ENCODE data around the gene DCST2. TPM values are rescaled to one million over a fixed set of nuclear protein-coding genes. Genes with fewer than 3 reads are reported as not detected.
A peak's percentile ranks its signal among the peaks of the same experiment; 100 is the strongest.

DCST2 gene
- total and polyA plus RNA-seq, 9 of the 15 experiments (the other 6 are each of a cell fraction or from before 2014, with no cell fraction given): 0.09 to 0.49 (median 0.11) TPM; not detected in 3

DNA sequence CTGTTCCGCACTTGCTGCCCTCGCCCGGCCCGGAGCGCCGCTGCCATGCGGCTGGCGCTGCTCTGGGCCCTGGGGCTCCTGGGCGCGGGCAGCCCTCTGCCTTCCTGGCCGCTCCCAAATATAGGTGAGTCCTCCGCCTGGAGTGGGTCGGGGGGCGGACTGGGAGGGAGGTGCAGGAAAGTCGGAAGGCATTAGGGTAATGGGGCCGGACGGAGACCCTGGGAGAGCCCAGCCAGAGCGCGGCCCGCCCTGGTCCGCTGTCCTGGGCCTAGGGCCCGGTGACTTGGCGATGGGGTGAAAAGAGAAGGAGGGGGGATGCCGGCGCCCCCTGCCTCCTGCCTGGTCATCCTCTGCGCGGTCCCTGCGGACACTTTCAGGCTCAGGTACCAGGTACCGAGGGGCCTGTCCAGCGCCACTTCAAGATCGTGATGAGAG, 17.8 kb upstream of the DCST2 start (continued):
- TF ChIP-seq MED1 (CRISPR knock-in tag; IDR thresholded peaks at IDR 0.05; ENCODE audit: borderline replicate concordance) (0 out of 2 replicates have a peak, but pooled peaks have one; percentile 21), ZBTB1 (CRISPR knock-in tag; IDR thresholded peaks at IDR 0.05; ENCODE audit: borderline replicate concordance, low read depth) (peak; percentile 70; the same call in 1 of the 2 replicates), POLR2A (conservative IDR thresholded peaks at IDR 0.05) (peak; percentile 23; the same call in 1 of the 2 replicates), ZNF785 (CRISPR knock-in tag; IDR thresholded peaks at IDR 0.05) (no peak)
- TF ChIP-seq, protein P1, sequence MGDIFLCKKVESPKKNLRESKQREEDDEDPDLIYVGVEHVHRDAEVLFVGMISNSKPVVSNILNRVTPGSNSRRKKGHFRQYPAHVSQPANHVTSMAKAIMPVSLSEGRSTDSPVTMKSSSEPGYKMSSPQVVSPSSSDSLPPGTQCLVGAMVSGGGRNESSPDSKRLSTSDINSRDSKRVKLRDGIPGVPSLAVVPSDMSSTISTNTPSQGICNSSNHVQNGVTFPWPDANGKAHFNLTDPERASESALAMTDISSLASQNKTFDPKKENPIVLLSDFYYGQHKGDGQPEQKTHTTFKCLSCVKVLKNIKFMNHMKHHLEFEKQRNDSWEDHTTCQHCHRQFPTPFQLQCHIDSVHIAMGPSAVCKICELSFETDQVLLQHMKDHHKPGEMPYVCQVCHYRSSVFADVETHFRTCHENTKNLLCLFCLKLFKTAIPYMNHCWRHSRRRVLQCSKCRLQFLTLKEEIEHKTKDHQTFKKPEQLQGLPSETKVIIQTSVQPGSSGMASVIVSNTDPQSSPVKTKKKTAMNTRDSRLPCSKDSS (IDR thresholded peaks at IDR 0.05; ENCODE audit: low read depth, partially characterized antibody): no peak

DNA sequence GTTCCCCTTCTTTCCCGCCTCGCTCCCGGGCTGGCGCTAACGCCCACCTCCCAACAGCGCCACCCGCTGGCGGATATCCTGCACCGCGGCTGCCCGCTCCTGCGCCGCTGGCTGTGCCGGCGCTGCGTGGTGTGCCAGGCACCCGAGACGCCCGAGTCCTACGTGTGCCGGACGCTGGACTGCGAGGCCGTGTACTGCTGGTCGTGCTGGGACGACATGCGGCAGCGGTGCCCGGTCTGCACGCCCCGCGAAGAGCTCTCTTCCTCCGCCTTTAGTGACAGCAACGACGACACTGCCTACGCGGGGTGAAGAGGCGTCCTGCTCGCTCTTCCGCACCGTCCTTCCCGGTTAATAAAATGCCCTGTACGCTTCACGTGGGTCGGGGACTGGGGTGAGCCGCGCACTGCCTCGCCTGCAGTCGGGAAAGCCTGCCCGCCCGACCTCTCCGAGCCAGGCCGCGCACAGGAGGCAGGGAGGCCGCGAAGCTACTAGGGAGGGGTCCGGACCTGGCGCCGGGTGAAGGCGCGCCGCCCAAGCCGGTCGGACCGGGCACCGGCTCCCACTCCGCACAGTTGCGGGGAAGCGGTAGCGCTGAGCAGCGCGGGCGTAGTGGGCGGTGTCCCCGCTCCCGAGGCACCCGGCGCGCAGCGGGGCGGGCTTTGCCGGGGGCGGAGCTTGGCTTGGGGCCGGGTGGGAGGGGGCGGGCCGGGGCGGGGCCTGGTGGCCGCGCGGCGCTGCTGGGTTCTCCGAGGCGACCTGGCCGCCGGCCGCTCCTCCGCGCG, 17.2 kb upstream of the DCST2 start, which contains the start of gene ADAM15:
Gene ADAM15 (plus strand): TSS at position 757 of the 782 bp plus-strand sequence. CDS start 71 bp downstream, outside the sequence.
- under 1% methylated on average over 58 of the region's 99 CpGs for WGBS (ENCODE audit: insufficient coverage, low coverage, missing lambda C conversion rate)
- intact Hi-C loops (cut with micrococcal nuclease): no loop called here
- ChIA-PET CTCF (ENCODE audit: low intra/inter-chr PET ratio) (interaction anchor here (0.6 to 1.4 kb wide), 4 partner anchors 34 to 570 kb away, joined by 3 to 4 read pairs (median 3); partner anchors contain the start of gene PYGO2), POLR2A (interaction anchor here (0.6 to 1.7 kb wide), 10 partner anchors 9 to 122 kb away, joined by 3 to 6 read pairs (median 3); no protein-coding TSS in a partner anchor)
- Histone ChIP-seq H3K79me2 (ENCODE audit: control insufficient read depth, insufficient read depth, low read length) (peaks cover 19% of the 10 kb centered on the region), H4K20me1 (replicated peaks; ENCODE audit: control insufficient read depth, insufficient read depth, low read length) (no peaks in the 10 kb centered on the region), H3K9ac (ENCODE audit: insufficient read depth in 1 of 2, low read depth in 2 of 2, low read length in 2 of 2) (peak within 1 kb of the TSS; percentile 90 to 96), H3K36me3 (ENCODE audit: control insufficient read depth, insufficient read depth, low read length) (peaks cover 19% of the 10 kb centered on the region; the same call in 1 of the 3 replicates), H3K4me1 (replicated peaks in 1 of 2; ENCODE audit: control insufficient read depth in 2 of 2, insufficient read depth in 2 of 2, low read length in 2 of 2) (peaks cover 29 to 51% of the 10 kb centered on the region in 2 experiments), H3K27ac (ENCODE audit: extremely low read depth, low read depth, low read length) (peak within 1 kb of the TSS; percentile 83), H3K4me3 (peak within 1 kb of the TSS; percentile 80), H3K9me3 (replicated peaks; ENCODE audit: control insufficient read depth, insufficient read depth, low read depth, low read length) (no peaks in the 10 kb centered on the region), H3K4me2 (ENCODE audit: insufficient read depth, low read length) (peak within 1 kb of the TSS; percentile 99), H3K9me1 (ENCODE audit: control insufficient read depth, insufficient read depth, low read length) (peaks cover 1% of the 10 kb centered on the region), H3K27me3 (ENCODE audit: control insufficient read depth in 2 of 2, insufficient read depth in 2 of 2, low read length in 2 of 2) (no peaks in the 10 kb centered on the region), H2AFZ (ENCODE audit: low read depth, low read length) (peak within 1 kb of the TSS; percentile 95)
- FAIRE-seq: peak; percentile 58
- in situ Hi-C loops (cut with MboI): no loop called here
- peak; percentile 91 to 98 (median 98) for DNase-seq (ENCODE audit: extremely low read depth in 1 of 4, low spot score in 3 of 4)
- no TSS peak for BruUV-seq (replicated peaks)
- peak; percentile 90 for ATAC-seq
- peak; percentile 51 for TF ChIP-seq ZFX (CRISPR knock-in tag; IDR thresholded peaks at IDR 0.05)
- TF ChIP-seq, protein P2, sequence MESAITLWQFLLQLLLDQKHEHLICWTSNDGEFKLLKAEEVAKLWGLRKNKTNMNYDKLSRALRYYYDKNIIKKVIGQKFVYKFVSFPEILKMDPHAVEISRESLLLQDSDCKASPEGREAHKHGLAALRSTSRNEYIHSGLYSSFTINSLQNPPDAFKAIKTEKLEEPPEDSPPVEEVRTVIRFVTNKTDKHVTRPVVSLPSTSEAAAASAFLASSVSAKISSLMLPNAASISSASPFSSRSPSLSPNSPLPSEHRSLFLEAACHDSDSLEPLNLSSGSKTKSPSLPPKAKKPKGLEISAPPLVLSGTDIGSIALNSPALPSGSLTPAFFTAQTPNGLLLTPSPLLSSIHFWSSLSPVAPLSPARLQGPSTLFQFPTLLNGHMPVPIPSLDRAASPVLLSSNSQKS (CRISPR knock-in tag; IDR thresholded peaks at IDR 0.05): no peak
- TF ChIP-seq, protein P3, sequence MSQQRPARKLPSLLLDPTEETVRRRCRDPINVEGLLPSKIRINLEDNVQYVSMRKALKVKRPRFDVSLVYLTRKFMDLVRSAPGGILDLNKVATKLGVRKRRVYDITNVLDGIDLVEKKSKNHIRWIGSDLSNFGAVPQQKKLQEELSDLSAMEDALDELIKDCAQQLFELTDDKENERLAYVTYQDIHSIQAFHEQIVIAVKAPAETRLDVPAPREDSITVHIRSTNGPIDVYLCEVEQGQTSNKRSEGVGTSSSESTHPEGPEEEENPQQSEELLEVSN (IDR thresholded peaks at IDR 0.05; ENCODE audit: borderline replicate concordance in 1 of 2, extremely low read depth in 1 of 2, insufficient read depth in 1 of 2, insufficient read length in 1 of 2, low read depth in 1 of 2, low read length in 1 of 2, poor library complexity in 1 of 2, severe bottlenecking in 1 of 2): peak; percentile 98
- TF ChIP-seq KDM4B (IDR thresholded peaks at IDR 0.05; ENCODE audit: borderline replicate concordance in 2 of 2, low read depth in 1 of 2): peak in 1 of 2 experiments; percentile 16; a peak in 1 of 4 replicates
- TF ChIP-seq, protein P4, sequence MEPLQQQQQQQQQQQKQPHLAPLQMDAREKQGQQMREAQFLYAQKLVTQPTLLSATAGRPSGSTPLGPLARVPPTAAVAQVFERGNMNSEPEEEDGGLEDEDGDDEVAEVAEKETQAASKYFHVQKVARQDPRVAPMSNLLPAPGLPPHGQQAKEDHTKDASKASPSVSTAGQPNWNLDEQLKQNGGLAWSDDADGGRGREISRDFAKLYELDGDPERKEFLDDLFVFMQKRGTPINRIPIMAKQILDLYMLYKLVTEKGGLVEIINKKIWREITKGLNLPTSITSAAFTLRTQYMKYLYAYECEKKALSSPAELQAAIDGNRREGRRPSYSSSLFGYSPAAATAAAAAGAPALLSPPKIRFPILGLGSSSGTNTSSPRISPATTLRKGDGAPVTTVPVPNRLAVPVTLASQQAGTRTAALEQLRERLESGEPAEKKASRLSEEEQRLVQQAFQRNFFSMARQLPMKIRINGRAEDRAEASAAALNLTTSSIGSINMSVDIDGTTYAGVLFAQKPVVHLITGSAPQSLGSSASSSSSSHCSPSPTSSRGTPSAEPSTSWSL (CRISPR knock-in tag; IDR thresholded peaks at IDR 0.05; ENCODE audit: borderline replicate concordance): no peak
- TF ChIP-seq MAZ (CRISPR knock-in tag; conservative IDR thresholded peaks at IDR 0.05 in 1 of 2, IDR thresholded peaks at IDR 0.05 in 1 of 2): peak; percentile 41 to 83; a peak in 3 of 4 replicates
- TF ChIP-seq BHLHE40 (IDR thresholded peaks at IDR 0.05; ENCODE audit: low read length): peak; percentile 69

Data from K562 (cell line).